Activated CD8-positive, alpha-beta memory T cell treated with anti-CD3 and anti-CD28 coated beads for 1 hour (primary cell): ENCODE results near the gene POU2AF3.
"Not testable (repeated sequence)": the region's sequence is repeated elsewhere in the genome, so short reads cannot be mapped to it uniquely, and the experiment has no call there.

Experiments used
- DNase-seq, 2 donors: peaks; one replicate each; pipeline ENCODE4 v3.0.0-alpha.2; 2020; ENCODE audit warnings: low read depth in 1 of 2; ENCODE audit errors: extremely low read depth in 1 of 2

Gene POU2AF3

GRCh38 chr11:111298413-111299100, at the start of gene POU2AF3:
TSS of gene POU2AF3 (plus strand) at chr11:111298546. CDS start at chr11:111298582, 36 bp downstream.
- DNase-seq: no peak

GRCh38 chr11:111250936-111251335, 47.4 kb upstream of the POU2AF3 start:
- no peak for DNase-seq

- DNase-seq: no peak
Observed at GRCh38 chr11:111253131-111253530, 45.2 kb upstream of the POU2AF3 start.

GRCh38 chr11:111253630-111254029, 44.7 kb upstream of the POU2AF3 start:
- DNase-seq: no peak

GRCh38 chr11:111258046-111258445, 40.3 kb upstream of the POU2AF3 start:
- no peak for DNase-seq

GRCh38 chr11:111259896-111260295, 38.5 kb upstream of the POU2AF3 start:
- no peak for DNase-seq

- no peak for DNase-seq
Observed at GRCh38 chr11:111260811-111261210, 37.5 kb upstream of the POU2AF3 start.

GRCh38 chr11:111264646-111265045, 33.7 kb upstream of the POU2AF3 start:
- DNase-seq: no peak

- no peak for DNase-seq
Observed at GRCh38 chr11:111265421-111265820, 32.9 kb upstream of the POU2AF3 start.

GRCh38 chr11:111268303-111268702, 30.0 kb upstream of the POU2AF3 start:
- DNase-seq: not testable (repeated sequence)

- no peak for DNase-seq
Observed at GRCh38 chr11:111269146-111269868, 29.0 kb upstream of the POU2AF3 start.

- DNase-seq: no peak
Observed at GRCh38 chr11:111272420-111272819, 25.9 kb upstream of the POU2AF3 start.

GRCh38 chr11:111282562-111283075, 15.7 kb upstream of the POU2AF3 start:
- DNase-seq: no peak

GRCh38 chr11:111283945-111284481, 14.3 kb upstream of the POU2AF3 start:
- DNase-seq: no peak

- DNase-seq: no peak
Observed at GRCh38 chr11:111285189-111286091, 12.9 kb upstream of the POU2AF3 start.

- no peak for DNase-seq
Observed at GRCh38 chr11:111291764-111292163, 6.6 kb upstream of the POU2AF3 start.

GRCh38 chr11:111292408-111292807, 5.9 kb upstream of the POU2AF3 start:
- DNase-seq: not testable (repeated sequence)

GRCh38 chr11:111296196-111296595, 2.1 kb upstream of the POU2AF3 start:
- no peak for DNase-seq

- DNase-seq: no peak
Observed at GRCh38 chr11:111297696-111298095, 650 bp upstream of the POU2AF3 start.

- DNase-seq: no peak
Observed at GRCh38 chr11:111299101-111300026, 1.0 kb downstream of the POU2AF3 start.
